Heart left ventricle (tissue), 16 donors: ENCODE results near the gene IGF1R. TPM values are rescaled to one million over a fixed set of nuclear protein-coding genes. Genes with fewer than 3 reads are reported as not detected.

Experiments
- ATAC-seq, 4 donors: fragments of 200-7000 bp; cut with Tn5 transposase; one replicate each; pipeline ENCODE4 v1.9.1; 2020 to 2022; ENCODE audit warnings: moderate library complexity in 4 of 4, mild to moderate bottlenecking in 3 of 4, moderate number of reproducible peaks in 1 of 4
- DNase-seq, 5 donors: peaks; one replicate each; pipeline ENCODE4 v3.0.0-alpha.2; 2020
- H3K27ac ChIP-seq, 12 donors: fragments of 200-600 bp; sonication (generic) in 4 of 12; one replicate each; pipeline versions ENCODE4 v1.5.0 to v1.8.0; 2016 to 2022; ENCODE audit warnings: mild to moderate bottlenecking in 2 of 12
- H3K27me3 ChIP-seq, 9 donors: fragments of 200-600 bp; sonication (generic) in 2 of 9; one replicate each; pipeline versions ENCODE4 v1.5.1 to v1.8.0; 2016 to 2022; ENCODE audit warnings: mild to moderate bottlenecking in 3 of 9
- H3K36me3 ChIP-seq, 9 donors: fragments of 200-600 bp; sonication (generic) in 2 of 9; one replicate each; pipeline versions ENCODE4 v1.5.0 to v1.8.0; 2018 to 2022; ENCODE audit warnings: mild to moderate bottlenecking in 2 of 9
- H3K4me1 ChIP-seq, 12 donors: fragments of 200-600 bp; sonication (generic) in 4 of 12; one replicate each; pipeline versions ENCODE4 v1.5.0 to v1.8.0; 2016 to 2022; ENCODE audit warnings: mild to moderate bottlenecking in 3 of 12
- H3K4me3 ChIP-seq, 12 donors: fragments of 200-600 bp; sonication (generic) in 4 of 12; one replicate each; pipeline versions ENCODE4 v1.5.0 to v1.8.0; 2017 to 2022; ENCODE audit warnings: mild to moderate bottlenecking in 9 of 12, moderate library complexity in 4 of 12
- H3K9me3 ChIP-seq, 12 donors: fragments of 200-600 bp; sonication (generic) in 4 of 12; one replicate each; pipeline versions ENCODE4 v1.5.0 to v1.8.0; 2016 to 2022; ENCODE audit warnings: mild to moderate bottlenecking in 1 of 12
- CTCF ChIP-seq, 12 donors: fragments of 200-600 bp; sonication (generic) in 4 of 12; IDR thresholded peaks; one replicate each; pipeline versions ENCODE4 v1.5.0 to v1.8.0; 2018 to 2022; ENCODE audit warnings: antibody characterized with exemption in 12 of 12, mild to moderate bottlenecking in 5 of 12
- POLR2A ChIP-seq, 2 donors: fragments of 450-650 bp; IDR thresholded peaks; one replicate each; pipeline ENCODE4 v1.6.1; 2017; ENCODE audit warnings: antibody characterized with exemption in 2 of 2, mild to moderate bottlenecking in 2 of 2, moderate library complexity in 2 of 2
- WGBS, 4 donors: extraction: QIAGEN DNeasy Blood & Tissue Kit in 2 of 4; methylation state at CpG; one replicate each; pipeline versions ENCODE4 v1.1.5 to v1.1.7; 2013 to 2018; 5-methylcytosine and 5-hydroxymethylcytosine counted together
- intact Hi-C, 10 donors: fragments of 100-400 bp; cut with DNase I; formaldehyde crosslinking; loops; one replicate each; pipeline versions ENCODE4 v1.11.1 to v1.14.2; 2022
- polyA plus RNA-seq, 2 donors: library from polyadenylated mRNA; stranded (reverse); fragments of 200-250 nt; gene quantifications; one replicate each; pipeline ENCODE4 v1.2.3, GENCODE V29; 2013
- total RNA-seq, 9 donors: library from RNA; depleted of rRNA in 2 of 9; stranded (reverse); fragments of >200 nt in 2 of 9; fragmentation: NEBNext Ultra II Directional in 3 of 9; extraction: Animal tissue kit (Norgen Biotek cat#: 25700) in 3 of 9; gene quantifications; one replicate each; pipeline versions ENCODE4 v1.1.0 to v1.2.4, GENCODE V29; 2016 to 2023
- donor health status: ischemic (EF 13 %, LVEDD 7.1; RV severe dilation, severe dysfunction).
- donor health status: healthy with polysubstance abuse.
- donor health status: DM: no; HTN: yes; CAD: no.
- donor health status: DM: no; HTN: no; CAD: no.
- donor health status: ischemic (EF 25% LVEDD 6.9; RV normal size, moderate dysfunction).
- donor health status: ischemic (EF 25% LVEDD 5.7; RV mildly dilated, moderate dysfunction).
- donor health status: healthy.
- donor health status: DM: yes; HTN: yes; CAD: no.
- donor health status: ischemic (EF 35%, LVEDD 5.7; RV mildly dilated, moderate dysfunction).
- donor health status: nonischemic (EF 11% LVEDD 7.7; RV severe dilation, severe dysfunction).
- donor health status: DM: yes; HTN: yes; CAD: no.
- donor health status: PGD.
- donor health status: ischemic (EF 29% LVEDD 5.4; RV normal size, mild dysfunction).
- donor health status: nonischemic (EF 23%, LVEDD 6.1; RV moderate dilation, normal function).

Gene IGF1R
- total and polyA plus RNA-seq, 11 donors: 7.4 to 93.1 (median 40.5) TPM

- intact Hi-C loops: loop anchor here in 9 of 10 donors (2.0 to 10.0 kb wide), 7 partner anchors 66 to 126 kb away; no protein-coding TSS in a partner anchor
Observed at GRCh38 chr15:98651036-98651481, 2.7 kb downstream of the IGF1R start.

GRCh38 chr15:98651581-98652220 lies 3.4 kb downstream of the IGF1R start:
- Histone ChIP-seq H3K9me3 (no peaks in the 10 kb centered on the region), H3K4me1 (peaks cover 0 to 58% (median 41%) of the 10 kb centered on the region in 12 donors), H3K27ac (peak overlapping the region; percentile 90 to 97 (median 94)), H3K4me3 (peak overlapping the region; percentile 68 to 93 (median 86)), H3K36me3 (no peaks in the 10 kb centered on the region), H3K27me3 (peaks cover 0 to 36% (median 0%) of the 10 kb centered on the region in 9 donors)
- 19 to 28% (median 26%) methylated on average over 14 of the region's 14 CpGs for WGBS, 4 donors
- no peak for DNase-seq
- no peak for TF ChIP-seq POLR2A (IDR thresholded peaks at IDR 0.05)
- no peak for TF ChIP-seq CTCF (IDR thresholded peaks at IDR 0.05)
- peak in 1 of 4 donors; percentile 4 for ATAC-seq
- intact Hi-C loops: loop anchor here in 9 of 10 donors (2.0 to 10.0 kb wide), 7 partner anchors 66 to 126 kb away; no protein-coding TSS in a partner anchor

More at GRCh38 chr15:98651036-98651481, 2.7 kb downstream of the IGF1R start:
- Histone ChIP-seq H3K36me3 (no peaks in the 10 kb centered on the region), H3K4me1 (peaks cover 0 to 58% (median 41%) of the 10 kb centered on the region in 12 donors), H3K4me3 (peak overlapping the region; percentile 68 to 93 (median 86)), H3K9me3 (no peaks in the 10 kb centered on the region), H3K27ac (peak overlapping the region; percentile 90 to 97 (median 94)), H3K27me3 (peaks cover 0 to 42% (median 1%) of the 10 kb centered on the region in 9 donors)
- ATAC-seq: peak in 2 of 4 donors; percentile 6 to 17
- TF ChIP-seq CTCF (IDR thresholded peaks at IDR 0.05): no peak
- TF ChIP-seq POLR2A (IDR thresholded peaks at IDR 0.05): no peak
- whole genome bisulfite sequencing, 4 donors: 9 to 17% (median 12%) methylated on average over 28 of the region's 28 CpGs
- DNase-seq: peak in 1 of 5 donors; percentile 45

DNA sequence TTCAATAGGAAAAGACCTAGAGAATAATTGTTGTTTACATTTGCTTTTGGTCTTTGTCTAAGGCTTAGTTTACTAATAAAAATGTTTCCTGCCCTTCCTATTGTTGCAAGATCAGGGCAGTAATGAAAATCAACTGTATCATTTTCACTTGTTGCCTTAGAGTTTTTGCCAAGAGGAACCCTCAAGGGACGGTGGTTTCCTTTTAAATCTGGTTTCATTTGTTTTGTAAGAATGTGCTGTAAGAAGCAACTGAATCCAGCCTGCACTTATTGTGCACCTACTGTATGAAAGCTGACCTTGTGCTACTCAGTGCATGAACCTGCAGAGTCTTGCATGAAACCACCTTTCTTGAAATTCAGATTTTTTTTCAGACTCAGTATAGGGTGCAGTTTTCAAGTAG lies 5.3 kb downstream of the IGF1R start:
- intact Hi-C loops: loop anchor here in 9 of 10 donors (2.0 to 10.0 kb wide), 7 partner anchors 15 to 124 kb away; no protein-coding TSS in a partner anchor
- peak overlapping the region in 4 of 12 donors; percentile 2 to 96 (median 93) for H3K27ac ChIP-seq

More for the DNA sequence above, 5.3 kb downstream of the IGF1R start:
- Histone ChIP-seq H3K4me1 (peaks cover 0 to 65% (median 44%) of the 10 kb centered on the region in 12 donors), H3K4me3 (no peak overlapping the region), H3K9me3 (no peaks in the 10 kb centered on the region), H3K36me3 (no peaks in the 10 kb centered on the region), H3K27me3 (peaks cover 0 to 29% (median 0%) of the 10 kb centered on the region in 9 donors)
- WGBS, 4 donors: 18 to 28% (median 22%) methylated on average over 1 of the region's 1 CpG
- DNase-seq (no peak), ATAC-seq (no peak)
- TF ChIP-seq POLR2A (IDR thresholded peaks at IDR 0.05): no peak
- TF ChIP-seq CTCF (IDR thresholded peaks at IDR 0.05): no peak
